ENCODE measurements around the gene CELF5. TPM values are rescaled to one million over a fixed set of nuclear protein-coding genes. Genes with fewer than 3 reads are reported as not detected.

Gene CELF5
- total and polyA plus RNA-seq, 9 of the 15 experiments (the other 6 are each of a cell fraction or from before 2014, with no cell fraction given): 0.01 to 0.56 (median 0.22) TPM

DNA sequence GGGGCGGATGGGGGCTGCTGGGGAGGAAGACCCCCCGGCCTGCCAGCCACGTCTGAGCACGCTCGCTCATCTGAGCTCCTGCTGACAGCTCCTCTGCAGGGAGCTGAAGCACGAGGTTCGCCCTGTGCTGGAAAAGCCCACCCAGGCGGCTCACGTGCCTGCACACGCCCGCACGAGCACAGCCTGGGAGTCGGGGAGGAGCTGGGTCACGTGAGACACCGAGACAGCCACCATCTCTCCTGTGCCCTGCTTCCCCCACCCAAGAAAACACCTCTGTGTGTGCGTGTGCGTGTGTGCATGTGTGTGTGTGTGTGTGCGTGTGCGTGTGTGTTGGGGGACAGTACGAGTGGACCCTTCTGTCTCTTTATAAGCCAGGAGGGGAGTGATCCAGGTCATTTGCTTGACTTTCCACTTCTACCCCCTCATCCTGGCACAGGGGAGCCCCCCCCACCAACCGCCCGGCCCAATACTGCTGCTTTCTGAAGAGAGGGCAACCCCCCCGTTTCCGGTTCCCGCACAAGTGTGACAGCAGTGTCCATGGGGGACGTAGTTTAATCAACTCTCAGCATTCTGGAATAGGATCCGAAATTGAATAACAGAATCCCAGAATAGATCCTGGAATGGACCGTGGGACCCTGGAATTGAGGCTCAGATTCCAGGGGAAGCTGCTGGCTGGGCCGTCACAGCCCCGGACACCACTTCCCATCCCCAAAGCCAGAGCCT is 42.5 kb downstream of the CELF5 start (continued):
- TF ChIP-seq, protein P1, sequence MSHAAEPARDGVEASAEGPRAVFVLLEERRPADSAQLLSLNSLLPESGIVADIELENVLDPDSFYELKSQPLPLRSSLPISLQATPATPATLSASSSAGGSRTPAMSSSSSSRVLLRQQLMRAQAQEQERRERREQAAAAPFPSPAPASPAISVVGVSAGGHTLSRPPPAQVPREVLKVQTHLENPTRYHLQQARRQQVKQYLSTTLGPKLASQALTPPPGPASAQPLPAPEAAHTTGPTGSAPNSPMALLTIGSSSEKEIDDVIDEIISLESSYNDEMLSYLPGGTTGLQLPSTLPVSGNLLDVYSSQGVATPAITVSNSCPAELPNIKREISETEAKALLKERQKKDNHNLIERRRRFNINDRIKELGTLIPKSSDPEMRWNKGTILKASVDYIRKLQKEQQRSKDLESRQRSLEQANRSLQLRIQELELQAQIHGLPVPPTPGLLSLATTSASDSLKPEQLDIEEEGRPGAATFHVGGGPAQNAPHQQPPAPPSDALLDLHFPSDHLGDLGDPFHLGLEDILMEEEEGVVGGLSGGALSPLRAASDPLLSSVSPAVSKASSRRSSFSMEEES (CRISPR knock-in tag; IDR thresholded peaks at IDR 0.05): peak; percentile 78
- TF ChIP-seq MEIS2 (IDR thresholded peaks at IDR 0.05; ENCODE audit: partially characterized antibody): no peak
- TF ChIP-seq, protein P2, sequence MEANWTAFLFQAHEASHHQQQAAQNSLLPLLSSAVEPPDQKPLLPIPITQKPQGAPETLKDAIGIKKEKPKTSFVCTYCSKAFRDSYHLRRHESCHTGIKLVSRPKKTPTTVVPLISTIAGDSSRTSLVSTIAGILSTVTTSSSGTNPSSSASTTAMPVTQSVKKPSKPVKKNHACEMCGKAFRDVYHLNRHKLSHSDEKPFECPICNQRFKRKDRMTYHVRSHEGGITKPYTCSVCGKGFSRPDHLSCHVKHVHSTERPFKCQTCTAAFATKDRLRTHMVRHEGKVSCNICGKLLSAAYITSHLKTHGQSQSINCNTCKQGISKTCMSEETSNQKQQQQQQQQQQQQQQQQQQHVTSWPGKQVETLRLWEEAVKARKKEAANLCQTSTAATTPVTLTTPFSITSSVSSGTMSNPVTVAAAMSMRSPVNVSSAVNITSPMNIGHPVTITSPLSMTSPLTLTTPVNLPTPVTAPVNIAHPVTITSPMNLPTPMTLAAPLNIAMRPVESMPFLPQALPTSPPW (CRISPR knock-in tag; IDR thresholded peaks at IDR 0.05): peak; percentile 47

DNA sequence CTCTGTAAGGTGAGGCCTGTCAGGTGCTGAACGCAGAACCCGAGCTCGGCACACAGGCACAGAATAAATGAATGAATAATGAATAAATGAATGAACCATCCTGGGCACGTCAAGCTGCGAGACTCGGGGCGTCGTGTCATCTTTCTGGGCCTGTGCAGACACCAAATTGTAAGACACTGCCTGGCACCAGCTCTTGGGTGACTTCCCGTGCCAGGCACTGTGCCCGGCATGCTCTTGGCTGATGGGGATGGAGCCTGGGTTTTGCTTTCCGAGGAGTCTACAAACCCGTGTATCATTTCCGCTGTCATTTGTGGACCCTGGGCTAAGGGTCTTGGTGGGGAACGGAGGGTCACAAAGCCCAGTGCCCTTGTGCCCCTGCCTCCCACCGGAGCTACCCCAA is 43.9 kb downstream of the CELF5 start:
- TF ChIP-seq, protein P3, sequence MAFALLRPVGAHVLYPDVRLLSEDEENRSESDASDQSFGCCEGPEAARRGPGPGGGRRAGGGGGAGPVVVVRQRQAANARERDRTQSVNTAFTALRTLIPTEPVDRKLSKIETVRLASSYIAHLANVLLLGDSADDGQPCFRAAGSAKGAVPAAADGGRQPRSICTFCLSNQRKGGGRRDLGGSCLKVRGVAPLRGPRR (CRISPR knock-in tag; IDR thresholded peaks at IDR 0.05): no peak
- TF ChIP-seq ZNF24 (IDR thresholded peaks at IDR 0.05) (0 out of 2 replicates have a peak, but pooled peaks have one; percentile 34), MED1 (CRISPR knock-in tag; IDR thresholded peaks at IDR 0.05; ENCODE audit: borderline replicate concordance) (no peak), PHF21A (IDR thresholded peaks at IDR 0.05; ENCODE audit: borderline replicate concordance, low read depth) (no peak)
- TF ChIP-seq, protein P4, sequence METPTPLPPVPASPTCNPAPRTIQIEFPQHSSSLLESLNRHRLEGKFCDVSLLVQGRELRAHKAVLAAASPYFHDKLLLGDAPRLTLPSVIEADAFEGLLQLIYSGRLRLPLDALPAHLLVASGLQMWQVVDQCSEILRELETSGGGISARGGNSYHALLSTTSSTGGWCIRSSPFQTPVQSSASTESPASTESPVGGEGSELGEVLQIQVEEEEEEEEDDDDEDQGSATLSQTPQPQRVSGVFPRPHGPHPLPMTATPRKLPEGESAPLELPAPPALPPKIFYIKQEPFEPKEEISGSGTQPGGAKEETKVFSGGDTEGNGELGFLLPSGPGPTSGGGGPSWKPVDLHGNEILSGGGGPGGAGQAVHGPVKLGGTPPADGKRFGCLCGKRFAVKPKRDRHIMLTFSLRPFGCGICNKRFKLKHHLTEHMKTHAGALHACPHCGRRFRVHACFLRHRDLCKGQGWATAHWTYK (CRISPR knock-in tag; IDR thresholded peaks at IDR 0.05): no peak
- WGBS (ENCODE audit: insufficient coverage, low coverage, missing lambda C conversion rate): 28% methylated on average over 15 of the region's 15 CpGs
- no peak overlapping the region for H3K9ac ChIP-seq (ENCODE audit: insufficient read depth in 1 of 2, low read depth in 2 of 2, low read length in 2 of 2)
- no TSS peak for BruUV-seq (replicated peaks)
- CTCF ChIA-PET (ENCODE audit: low intra/inter-chr PET ratio): interaction anchor here (0.6 kb wide), 1 partner anchor 512 kb away, joined by 6 read pairs; no protein-coding TSS in a partner anchor
- FAIRE-seq (no peak), DNase-seq (ENCODE audit: extremely low read depth in 1 of 4, low spot score in 3 of 4) (no peak), ATAC-seq (no peak)
- no peak overlapping the region for H3K27ac ChIP-seq (ENCODE audit: extremely low read depth, low read depth, low read length)
- no peaks in the 10 kb centered on the region for H3K9me1 ChIP-seq (ENCODE audit: control insufficient read depth, insufficient read depth, low read length)
- H3K4me3 ChIP-seq: no peak overlapping the region
- no peak overlapping the region for H3K4me2 ChIP-seq (ENCODE audit: insufficient read depth, low read length)
- H3K36me3 ChIP-seq (ENCODE audit: control insufficient read depth, insufficient read depth, low read length): no peaks in the 10 kb centered on the region
- POLR2A ChIA-PET: no interaction called here
- peaks cover 4% of the 10 kb centered on the region; the same call in 1 of the 2 replicates for H4K20me1 ChIP-seq (replicated peaks; ENCODE audit: control insufficient read depth, insufficient read depth, low read length)
- intact Hi-C loops (cut with micrococcal nuclease): no loop called here
- no peak overlapping the region for H2AFZ ChIP-seq (ENCODE audit: low read depth, low read length)
- H3K4me1 ChIP-seq (replicated peaks in 1 of 2; ENCODE audit: control insufficient read depth in 2 of 2, insufficient read depth in 2 of 2, low read length in 2 of 2): peaks cover 0 to 15% of the 10 kb centered on the region in 2 experiments; a peak in 3 of 5 replicates
- in situ Hi-C loops (cut with MboI): no loop called here
- no peaks in the 10 kb centered on the region for H3K9me3 ChIP-seq (replicated peaks; ENCODE audit: control insufficient read depth, insufficient read depth, low read depth, low read length)
- peaks cover 0 to 22% of the 10 kb centered on the region in 2 experiments; a peak in 2 of 5 replicates for H3K27me3 ChIP-seq (ENCODE audit: control insufficient read depth in 2 of 2, insufficient read depth in 2 of 2, low read length in 2 of 2)
- no peaks in the 10 kb centered on the region for H3K79me2 ChIP-seq (ENCODE audit: control insufficient read depth, insufficient read depth, low read length)

All from K562 (cell line).